Ishikawa (cell line): Measurements from ENCODE around the gene AKT1.

Experiments used
- CEBPB ChIP-seq: IDR thresholded peaks from 2 replicates; pipeline ENCODE4 v1.6.1; 2012
- CREB1 ChIP-seq: IDR thresholded peaks from 2 replicates; pipeline ENCODE4 v1.6.1; 2012; ENCODE audit warnings: low read depth
- EGR1 ChIP-seq: IDR thresholded peaks from 2 replicates; pipeline ENCODE4 v1.6.1; 2012
- EP300 ChIP-seq: IDR thresholded peaks from 2 replicates; pipeline ENCODE4 v1.6.1; 2012; ENCODE audit warnings: borderline replicate concordance
- FOXM1 ChIP-seq: IDR thresholded peaks from 2 replicates; pipeline ENCODE4 v1.6.1; 2012; ENCODE audit warnings: low read depth, borderline replicate concordance
- NFIC ChIP-seq: IDR thresholded peaks from 2 replicates; pipeline ENCODE4 v1.6.1; 2012
- RAD21 ChIP-seq: IDR thresholded peaks from 2 replicates; pipeline ENCODE4 v1.6.1; 2012; ENCODE audit warnings: low read depth
- TAF1 ChIP-seq: IDR thresholded peaks from 2 replicates; pipeline ENCODE4 v1.6.1; 2012; ENCODE audit warnings: low read depth, mild to moderate bottlenecking
- TCF12 ChIP-seq: IDR thresholded peaks from 2 replicates; pipeline ENCODE4 v1.6.1; 2012; ENCODE audit warnings: low read depth
- TEAD4 ChIP-seq: IDR thresholded peaks from 2 replicates; pipeline ENCODE4 v1.6.1; 2012
- YY1 ChIP-seq: IDR thresholded peaks from 2 replicates; pipeline ENCODE4 v1.6.1; 2012; ENCODE audit warnings: low read depth
- ZBTB7A ChIP-seq: IDR thresholded peaks from 2 replicates; pipeline ENCODE4 v1.6.1; 2012; ENCODE audit warnings: low read depth
- TF ChIP-seq, protein P1 (sequence below): IDR thresholded peaks from 2 replicates; pipeline ENCODE4 v1.6.1; 2012; ENCODE audit warnings: low read depth, mild to moderate bottlenecking
- TF ChIP-seq, protein P2 (sequence below): IDR thresholded peaks from 2 replicates; pipeline ENCODE4 v1.6.1; 2012
- TF ChIP-seq, protein P3 (sequence below): IDR thresholded peaks from 2 replicates; pipeline ENCODE4 v1.6.1; 2012

The AKT1 gene

DNA sequence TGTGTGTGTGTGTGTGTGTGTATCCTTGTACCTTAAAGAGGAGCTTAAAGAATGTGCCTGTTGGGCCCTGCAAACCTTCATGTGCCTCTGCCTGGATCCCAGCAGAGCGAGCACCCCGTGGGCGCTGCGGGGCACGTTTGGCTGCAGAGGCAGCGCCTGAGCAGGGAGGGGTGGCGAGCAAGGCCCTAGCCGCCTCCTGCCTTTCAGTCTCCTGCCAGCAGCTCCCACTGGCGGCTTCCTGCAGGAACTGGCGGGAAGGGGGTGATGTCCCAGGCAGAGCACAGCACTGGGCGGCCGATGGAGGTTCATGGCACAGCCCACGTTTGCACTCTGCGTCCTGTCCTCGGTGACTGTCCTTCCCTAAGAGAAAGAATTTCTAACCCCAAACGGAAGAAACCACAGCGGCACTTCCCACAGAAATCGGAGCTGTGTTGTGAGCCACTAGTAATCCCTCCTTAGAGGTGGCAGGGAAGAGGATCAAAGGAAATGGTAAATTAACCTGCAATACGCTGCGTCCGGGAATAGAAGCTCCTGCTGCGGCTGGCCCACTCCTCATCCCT lies 25.2 kb upstream of the AKT1 start:
- TF ChIP-seq CREB1 (no peak), YY1 (no peak), EGR1 (no peak), NFIC (no peak), TCF12 (no peak), RAD21 (peak; percentile 35; the same call in 1 of the 2 replicates), CEBPB (no peak)
- TF ChIP-seq, protein P1, sequence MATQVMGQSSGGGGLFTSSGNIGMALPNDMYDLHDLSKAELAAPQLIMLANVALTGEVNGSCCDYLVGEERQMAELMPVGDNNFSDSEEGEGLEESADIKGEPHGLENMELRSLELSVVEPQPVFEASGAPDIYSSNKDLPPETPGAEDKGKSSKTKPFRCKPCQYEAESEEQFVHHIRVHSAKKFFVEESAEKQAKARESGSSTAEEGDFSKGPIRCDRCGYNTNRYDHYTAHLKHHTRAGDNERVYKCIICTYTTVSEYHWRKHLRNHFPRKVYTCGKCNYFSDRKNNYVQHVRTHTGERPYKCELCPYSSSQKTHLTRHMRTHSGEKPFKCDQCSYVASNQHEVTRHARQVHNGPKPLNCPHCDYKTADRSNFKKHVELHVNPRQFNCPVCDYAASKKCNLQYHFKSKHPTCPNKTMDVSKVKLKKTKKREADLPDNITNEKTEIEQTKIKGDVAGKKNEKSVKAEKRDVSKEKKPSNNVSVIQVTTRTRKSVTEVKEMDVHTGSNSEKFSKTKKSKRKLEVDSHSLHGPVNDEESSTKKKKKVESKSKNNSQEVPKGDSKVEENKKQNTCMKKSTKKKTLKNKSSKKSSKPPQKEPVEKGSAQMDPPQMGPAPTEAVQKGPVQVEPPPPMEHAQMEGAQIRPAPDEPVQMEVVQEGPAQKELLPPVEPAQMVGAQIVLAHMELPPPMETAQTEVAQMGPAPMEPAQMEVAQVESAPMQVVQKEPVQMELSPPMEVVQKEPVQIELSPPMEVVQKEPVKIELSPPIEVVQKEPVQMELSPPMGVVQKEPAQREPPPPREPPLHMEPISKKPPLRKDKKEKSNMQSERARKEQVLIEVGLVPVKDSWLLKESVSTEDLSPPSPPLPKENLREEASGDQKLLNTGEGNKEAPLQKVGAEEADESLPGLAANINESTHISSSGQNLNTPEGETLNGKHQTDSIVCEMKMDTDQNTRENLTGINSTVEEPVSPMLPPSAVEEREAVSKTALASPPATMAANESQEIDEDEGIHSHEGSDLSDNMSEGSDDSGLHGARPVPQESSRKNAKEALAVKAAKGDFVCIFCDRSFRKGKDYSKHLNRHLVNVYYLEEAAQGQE: no peak

DNA sequence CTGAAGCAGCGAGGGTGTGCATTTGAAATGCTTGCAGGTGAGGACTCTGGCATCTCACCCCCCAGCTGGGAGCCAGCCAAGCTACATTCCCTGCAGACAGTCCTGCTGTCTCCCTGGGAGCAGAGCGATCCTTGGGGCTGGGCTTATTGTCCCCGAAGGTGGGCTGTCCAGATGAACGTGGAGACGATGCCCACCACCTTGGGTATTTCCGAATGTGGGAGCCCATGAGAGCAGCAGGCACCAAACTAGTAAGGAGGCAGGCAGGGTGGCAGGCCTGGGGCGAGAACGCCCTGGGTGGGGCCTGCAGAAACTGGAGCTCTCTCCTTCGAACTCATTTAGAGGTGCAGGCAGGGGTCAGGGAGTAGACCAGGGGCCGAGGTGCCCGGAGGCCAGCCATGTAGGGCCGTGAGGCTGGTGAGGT lies 23.8 kb upstream of the AKT1 start:
- TF ChIP-seq YY1: no peak
- TF ChIP-seq EGR1: no peak
- no peak for TF ChIP-seq CREB1
- no peak for TF ChIP-seq EP300
- no peak for TF ChIP-seq TEAD4
- no peak for TF ChIP-seq TCF12
- no peak for TF ChIP-seq ZBTB7A
- TF ChIP-seq RAD21: no peak
- TF ChIP-seq TAF1: no peak
- no peak for TF ChIP-seq NFIC
- TF ChIP-seq, protein P2, sequence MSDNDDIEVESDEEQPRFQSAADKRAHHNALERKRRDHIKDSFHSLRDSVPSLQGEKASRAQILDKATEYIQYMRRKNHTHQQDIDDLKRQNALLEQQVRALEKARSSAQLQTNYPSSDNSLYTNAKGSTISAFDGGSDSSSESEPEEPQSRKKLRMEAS: no peak

DNA sequence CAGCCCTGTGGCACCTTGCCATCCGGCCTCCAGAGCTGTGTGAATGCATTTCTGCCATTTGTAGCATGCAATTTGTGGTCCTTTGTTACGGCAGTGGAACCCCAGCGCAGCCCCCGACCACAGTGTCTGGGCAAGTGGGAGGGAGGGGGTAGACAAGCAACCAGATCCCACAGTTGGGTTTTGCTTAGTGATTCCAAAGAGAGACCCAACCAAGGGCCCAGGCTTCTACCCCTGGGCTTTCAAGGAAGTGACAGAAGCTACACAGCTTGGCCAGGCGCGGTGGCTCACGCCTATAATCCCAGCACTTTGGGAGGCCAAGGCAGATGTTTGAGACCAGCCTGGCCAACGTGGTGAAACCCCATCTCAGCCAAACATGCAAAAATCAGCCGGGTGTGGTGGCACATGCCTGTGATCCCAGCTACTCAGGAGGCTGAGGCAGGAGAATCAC lies 23.2 kb upstream of the AKT1 start:
- TF ChIP-seq EGR1 (no peak), TEAD4 (no peak), FOXM1 (no peak), NFIC (no peak), TAF1 (no peak), ZBTB7A (no peak), TCF12 (no peak), CREB1 (no peak), YY1 (no peak), RAD21 (no peak), CEBPB (no peak), EP300 (no peak)
- TF ChIP-seq, protein P2: no peak
- TF ChIP-seq, protein P1: no peak
- TF ChIP-seq, protein P3, sequence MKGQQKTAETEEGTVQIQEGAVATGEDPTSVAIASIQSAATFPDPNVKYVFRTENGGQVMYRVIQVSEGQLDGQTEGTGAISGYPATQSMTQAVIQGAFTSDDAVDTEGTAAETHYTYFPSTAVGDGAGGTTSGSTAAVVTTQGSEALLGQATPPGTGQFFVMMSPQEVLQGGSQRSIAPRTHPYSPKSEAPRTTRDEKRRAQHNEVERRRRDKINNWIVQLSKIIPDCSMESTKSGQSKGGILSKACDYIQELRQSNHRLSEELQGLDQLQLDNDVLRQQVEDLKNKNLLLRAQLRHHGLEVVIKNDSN: no peak

DNA sequence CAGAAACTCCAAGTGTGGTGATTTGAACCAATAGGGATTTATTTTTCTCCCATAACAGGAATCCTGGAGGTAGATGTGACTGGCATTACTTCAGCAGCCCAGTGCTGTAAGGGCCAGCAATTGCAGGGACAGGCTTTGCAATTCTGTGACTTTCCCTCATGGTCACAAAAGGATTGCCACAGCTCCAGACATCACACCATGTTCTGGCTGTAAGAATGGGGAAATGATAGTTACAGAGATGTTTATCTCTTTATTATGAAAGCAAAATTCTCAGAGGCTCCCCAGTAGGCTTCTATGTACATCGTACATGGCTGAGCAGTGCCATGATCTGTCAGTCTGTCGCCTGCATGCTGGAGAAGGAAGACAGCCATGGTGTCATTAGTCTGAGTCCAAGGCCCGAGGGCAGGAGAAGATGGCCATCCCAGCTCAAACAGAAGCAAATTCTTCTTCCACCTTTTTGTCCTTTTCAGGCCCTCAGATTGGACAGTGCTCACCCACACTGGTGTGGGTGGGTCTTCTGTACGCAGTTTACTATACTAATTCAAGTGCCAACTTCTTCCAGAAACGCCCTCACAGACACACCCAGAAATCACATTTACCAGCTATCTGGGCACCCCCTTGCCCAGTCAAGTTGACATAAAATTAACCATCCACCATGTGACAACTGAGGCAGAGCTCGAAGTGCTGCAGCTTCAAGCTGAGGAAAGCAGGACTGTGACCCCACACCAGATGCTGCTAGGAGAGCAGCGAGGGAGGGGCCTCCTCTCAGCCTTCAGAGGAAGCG lies 22.6 kb upstream of the AKT1 start:
- no peak for TF ChIP-seq FOXM1
- TF ChIP-seq CREB1: no peak
- no peak for TF ChIP-seq NFIC
- TF ChIP-seq ZBTB7A: no peak
- TF ChIP-seq, protein P1: no peak
- no peak for TF ChIP-seq EP300
- no peak for TF ChIP-seq RAD21
- TF ChIP-seq TCF12: no peak
- no peak for TF ChIP-seq YY1
- TF ChIP-seq CEBPB: no peak
